MM.1S (cell line): ENCODE results near the gene CYP2C18.
"Not testable (repeated sequence)": the region's sequence is repeated elsewhere in the genome, so short reads cannot be mapped to it uniquely, and the experiment has no call there.

Experiments
- DNase-seq: peaks from one replicate; pipeline ENCODE4 v3.0.0-alpha.2; 2015
- H2AFZ ChIP-seq: fragments of 300-600 bp; sonication (generic); 2 replicates; pipeline ENCODE4 v1.6.0; 2016; ENCODE audit warnings: antibody characterized with exemption, low read length
- H3F3A ChIP-seq: fragments of 300-600 bp; sonication (generic); 2 replicates; pipeline ENCODE4 v1.6.1; 2016; ENCODE audit warnings: mild to moderate bottlenecking, antibody characterized with exemption, low read length, moderate library complexity, mixed read lengths; ENCODE audit not compliant: insufficient read depth
- H3K27ac ChIP-seq: fragments of 300-600 bp; sonication (generic); 2 replicates; pipeline ENCODE4 v1.5.1; 2016; ENCODE audit warnings: mild to moderate bottlenecking, low read length
- H3K27me3 ChIP-seq: fragments of 300-600 bp; sonication (generic); replicated peaks from 2 replicates; pipeline ENCODE4 v1.6.0; 2016; ENCODE audit warnings: low read length; ENCODE audit not compliant: insufficient read depth
- H3K36me3 ChIP-seq: fragments of 300-600 bp; sonication (generic); replicated peaks from 2 replicates; pipeline ENCODE4 v1.6.1; 2016; ENCODE audit warnings: mild to moderate bottlenecking, low read length, mixed read lengths; ENCODE audit not compliant: insufficient read depth
- H3K4me1 ChIP-seq: fragments of 300-600 bp; sonication (generic); 2 replicates; pipeline ENCODE4 v1.6.1; 2016; ENCODE audit warnings: low read length, mixed read lengths
- H3K4me2 ChIP-seq: fragments of 300-600 bp; sonication (generic); 2 replicates; pipeline ENCODE4 v1.6.0; 2016; ENCODE audit warnings: low read depth, low read length
- H3K4me3 ChIP-seq: fragments of 300-600 bp; sonication (generic); 2 replicates; pipeline ENCODE4 v1.5.1; 2016; ENCODE audit warnings: low read length, mixed read lengths
- H3K79me2 ChIP-seq: fragments of 300-600 bp; sonication (generic); 2 replicates; pipeline ENCODE4 v1.6.1; 2016; ENCODE audit warnings: mixed run types, low read length, mixed read lengths
- H3K9ac ChIP-seq: fragments of 300-600 bp; sonication (generic); 2 replicates; pipeline ENCODE4 v1.6.1; 2016; ENCODE audit warnings: low read length, mixed read lengths
- H3K9me2 ChIP-seq: fragments of 300-600 bp; sonication (generic); replicated peaks from 2 replicates; pipeline ENCODE4 v1.6.1; 2016; ENCODE audit warnings: mild to moderate bottlenecking, low read length, mixed read lengths; ENCODE audit not compliant: insufficient read depth
- H3K9me3 ChIP-seq: fragments of 300-600 bp; sonication (generic); replicated peaks from 2 replicates; pipeline ENCODE4 v1.6.1; 2016; ENCODE audit warnings: mild to moderate bottlenecking, low read length, mixed read lengths; ENCODE audit not compliant: insufficient read depth
- H4K20me1 ChIP-seq: fragments of 300-600 bp; sonication (generic); 2 replicates; pipeline ENCODE4 v1.6.1; 2016; ENCODE audit warnings: mild to moderate bottlenecking, low read length, moderate library complexity, mixed read lengths; ENCODE audit not compliant: insufficient read depth
- EZH2 ChIP-seq: fragments of 300-600 bp; sonication (generic); optimal IDR thresholded peaks from 2 replicates; pipeline ENCODE3; 2017; ENCODE audit warnings: low read depth, mild to moderate bottlenecking, antibody characterized with exemption, low read length, mixed read lengths
- EZH2phosphoT487 ChIP-seq: fragments of 300-600 bp; sonication (generic); IDR thresholded peaks from 2 replicates; pipeline ENCODE4 v1.6.1; 2018; ENCODE audit warnings: antibody characterized with exemption, low read length
- TF ChIP-seq, protein P1 (sequence below): fragments of 300-600 bp; sonication (generic); IDR thresholded peaks from 2 replicates; pipeline ENCODE4 v1.5.1; 2016; ENCODE audit warnings: antibody characterized with exemption, low read length, mixed read lengths

CYP2C18 gene

DNA sequence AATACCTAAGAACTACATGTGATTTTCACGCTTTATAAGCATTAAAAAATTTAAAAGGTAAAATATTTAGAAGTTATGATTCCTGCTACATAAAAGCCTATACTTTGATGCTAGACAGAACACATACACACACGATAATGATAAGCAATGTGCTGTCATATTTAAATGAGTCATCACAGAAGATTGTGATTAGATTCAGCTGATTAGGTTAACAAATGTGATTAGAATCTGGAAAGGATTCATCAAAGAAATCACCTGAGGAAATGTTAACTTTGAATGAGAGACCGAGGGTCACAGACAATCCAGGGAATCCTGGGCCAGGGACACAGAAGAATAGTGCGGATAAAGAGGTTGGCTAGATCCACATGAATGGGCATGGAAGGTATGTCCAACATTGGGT is 42.0 kb upstream of the CYP2C18 start:
- no peak for DNase-seq
- H4K20me1 ChIP-seq = no peaks in the 10 kb centered on the region
- H3F3A ChIP-seq = no peaks in the 10 kb centered on the region
- no peaks in the 10 kb centered on the region for H3K9me2 ChIP-seq
- no peak for TF ChIP-seq EZH2
- TF ChIP-seq EZH2phosphoT487 = no peak
- TF ChIP-seq, protein P1, sequence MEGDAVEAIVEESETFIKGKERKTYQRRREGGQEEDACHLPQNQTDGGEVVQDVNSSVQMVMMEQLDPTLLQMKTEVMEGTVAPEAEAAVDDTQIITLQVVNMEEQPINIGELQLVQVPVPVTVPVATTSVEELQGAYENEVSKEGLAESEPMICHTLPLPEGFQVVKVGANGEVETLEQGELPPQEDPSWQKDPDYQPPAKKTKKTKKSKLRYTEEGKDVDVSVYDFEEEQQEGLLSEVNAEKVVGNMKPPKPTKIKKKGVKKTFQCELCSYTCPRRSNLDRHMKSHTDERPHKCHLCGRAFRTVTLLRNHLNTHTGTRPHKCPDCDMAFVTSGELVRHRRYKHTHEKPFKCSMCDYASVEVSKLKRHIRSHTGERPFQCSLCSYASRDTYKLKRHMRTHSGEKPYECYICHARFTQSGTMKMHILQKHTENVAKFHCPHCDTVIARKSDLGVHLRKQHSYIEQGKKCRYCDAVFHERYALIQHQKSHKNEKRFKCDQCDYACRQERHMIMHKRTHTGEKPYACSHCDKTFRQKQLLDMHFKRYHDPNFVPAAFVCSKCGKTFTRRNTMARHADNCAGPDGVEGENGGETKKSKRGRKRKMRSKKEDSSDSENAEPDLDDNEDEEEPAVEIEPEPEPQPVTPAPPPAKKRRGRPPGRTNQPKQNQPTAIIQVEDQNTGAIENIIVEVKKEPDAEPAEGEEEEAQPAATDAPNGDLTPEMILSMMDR = no peak
- H3K27me3 ChIP-seq = no peaks in the 10 kb centered on the region
- no peaks in the 10 kb centered on the region for H3K4me1 ChIP-seq
- H2AFZ ChIP-seq = no peak overlapping the region
- no peak overlapping the region for H3K4me2 ChIP-seq
- no peak overlapping the region for H3K9ac ChIP-seq
- no peaks in the 10 kb centered on the region for H3K79me2 ChIP-seq
- no peak overlapping the region for H3K27ac ChIP-seq
- H3K9me3 ChIP-seq = no peaks in the 10 kb centered on the region
- H3K4me3 ChIP-seq = no peak overlapping the region
- H3K36me3 ChIP-seq = no peaks in the 10 kb centered on the region; the same call in 1 of the 2 replicates

- H3K4me3 ChIP-seq = no peak overlapping the region
- no peaks in the 10 kb centered on the region; the same call in 1 of the 2 replicates for H3K36me3 ChIP-seq
- no peak overlapping the region for H3K27ac ChIP-seq
- H3K27me3 ChIP-seq = no peaks in the 10 kb centered on the region
- no peak overlapping the region for H3K9ac ChIP-seq
- no peaks in the 10 kb centered on the region for H3K4me1 ChIP-seq
- no peak for DNase-seq
- TF ChIP-seq, protein P1 = no peak
- TF ChIP-seq EZH2phosphoT487 (no peak), EZH2 (no peak)
- H2AFZ ChIP-seq = no peak overlapping the region
- H3K9me3 ChIP-seq = no peaks in the 10 kb centered on the region
- no peak overlapping the region for H3K4me2 ChIP-seq
- no peaks in the 10 kb centered on the region for H3K79me2 ChIP-seq
- no peaks in the 10 kb centered on the region for H3F3A ChIP-seq
- H4K20me1 ChIP-seq = no peaks in the 10 kb centered on the region
- H3K9me2 ChIP-seq = no peaks in the 10 kb centered on the region
These were observed 39.2 kb upstream of the CYP2C18 start for GRCh38 chr10:94644352-94644751.

GRCh38 chr10:94645285-94645684 is 38.2 kb upstream of the CYP2C18 start:
- H2AFZ ChIP-seq = no peak overlapping the region

GRCh38 chr10:94655201-94655600 is 28.3 kb upstream of the CYP2C18 start:
- H3K36me3 ChIP-seq, H3K27me3 ChIP-seq, H3K4me1 ChIP-seq, H3K9me2 ChIP-seq, H3K9ac ChIP-seq, H3K27ac ChIP-seq, H4K20me1 ChIP-seq, H3K9me3 ChIP-seq, H3K4me3 ChIP-seq, H3K79me2 ChIP-seq, DNase-seq, H3F3A ChIP-seq, H3K4me2 ChIP-seq, H2AFZ ChIP-seq: not testable (repeated sequence)

More at GRCh38 chr10:94645285-94645684, 38.2 kb upstream of the CYP2C18 start:
- Histone ChIP-seq H3K4me3 (no peak overlapping the region), H3K9me2 (no peaks in the 10 kb centered on the region), H3K9me3 (no peaks in the 10 kb centered on the region), H3K9ac (no peak overlapping the region), H3K79me2 (no peaks in the 10 kb centered on the region), H3K4me2 (no peak overlapping the region), H3K27ac (no peak overlapping the region), H4K20me1 (no peaks in the 10 kb centered on the region), H3F3A (no peaks in the 10 kb centered on the region), H3K27me3 (no peaks in the 10 kb centered on the region), H3K36me3 (no peaks in the 10 kb centered on the region; the same call in 1 of the 2 replicates), H3K4me1 (no peaks in the 10 kb centered on the region)
- DNase-seq = no peak
- TF ChIP-seq, protein P1 = no peak
- TF ChIP-seq EZH2phosphoT487 (no peak), EZH2 (no peak)

- H3K9me2 ChIP-seq, H3F3A ChIP-seq, H3K9ac ChIP-seq, H3K4me3 ChIP-seq, H3K79me2 ChIP-seq, DNase-seq, H3K27ac ChIP-seq, H3K36me3 ChIP-seq, H2AFZ ChIP-seq, H3K27me3 ChIP-seq, H3K4me2 ChIP-seq, H3K4me1 ChIP-seq, H4K20me1 ChIP-seq, H3K9me3 ChIP-seq: not testable (repeated sequence)
These were observed 20.5 kb upstream of the CYP2C18 start for GRCh38 chr10:94663061-94663460.
